Astrocyte of the cerebellum (primary cell): ENCODE data around the gene CD226.
"Not testable (repeated sequence)": the region's sequence is repeated elsewhere in the genome, so short reads cannot be mapped to it uniquely, and the experiment has no call there.

Experiments used
- DNase-seq: peaks from one replicate; pipeline ENCODE4 v3.0.0-alpha.2; 2011; ENCODE audit warnings: low read depth
- H3K4me3 ChIP-seq: 2 replicates; pipeline ENCODE4 v1.5.1; 2011; ENCODE audit warnings: mild to moderate bottlenecking, low read depth, low read length, moderate library complexity
- CTCF ChIP-seq: IDR thresholded peaks from 2 replicates; pipeline ENCODE4 v1.5.1; 2012; ENCODE audit warnings: low read length, low read depth, moderate library complexity, mild to moderate bottlenecking; ENCODE audit errors: missing control alignments
- in situ Hi-C: cut with HindIII; loops from 2 replicates; pipeline ENCODE4 v1.10.0; 2017; ENCODE audit warnings: low sequenced_read_pairs

CD226 gene

GRCh38 chr18:69916412-69916811 is 31.3 kb downstream of the CD226 start:
- in situ Hi-C loops, result no loop called here
- no peak overlapping the region for H3K4me3 ChIP-seq
- no peak for TF ChIP-seq CTCF
- DNase-seq, result no peak

GRCh38 chr18:69908838-69909237 is 38.8 kb downstream of the CD226 start:
- H3K4me3 ChIP-seq, result no peak overlapping the region
- TF ChIP-seq CTCF, result no peak
- DNase-seq, result no peak
- in situ Hi-C loops, result no loop called here

GRCh38 chr18:69906765-69907164 is 40.9 kb downstream of the CD226 start:
- no peak for DNase-seq
- no peak for TF ChIP-seq CTCF
- no peak overlapping the region for H3K4me3 ChIP-seq
- in situ Hi-C loops, result no loop called here

GRCh38 chr18:69900941-69901340 is 46.7 kb downstream of the CD226 start:
- no peak for TF ChIP-seq CTCF
- no peak overlapping the region for H3K4me3 ChIP-seq
- no peak for DNase-seq
- in situ Hi-C loops, result no loop called here

GRCh38 chr18:69899154-69899923 is 48.3 kb downstream of the CD226 start:
- in situ Hi-C loops, DNase-seq, H3K4me3 ChIP-seq: not testable (repeated sequence)

- in situ Hi-C loops, result no loop called here
- no peak for TF ChIP-seq CTCF
- DNase-seq, result peak; percentile 52
- no peak overlapping the region for H3K4me3 ChIP-seq
Measured at GRCh38 chr18:69898241-69898861, 49.3 kb downstream of the CD226 start.

- no peak overlapping the region for H3K4me3 ChIP-seq
- no peak for TF ChIP-seq CTCF
- DNase-seq, result no peak
- in situ Hi-C loops, result no loop called here
Measured at GRCh38 chr18:69897397-69898108, 50.1 kb downstream of the CD226 start.
